HFFc6 (cell line): ENCODE results near the gene SLC6A1. TPM values are rescaled to one million over a fixed set of nuclear protein-coding genes. Genes with fewer than 3 reads are reported as not detected.
"Not testable (repeated sequence)": the region's sequence is repeated elsewhere in the genome, so short reads cannot be mapped to it uniquely, and the experiment has no call there.

ENCODE experiments used
- DNase-seq: peaks from one replicate; pipeline ENCODE4 v3.0.0-alpha.2; 2018
- H3K27ac Mint-ChIP-seq: 2 replicates; pipeline ENCODE4 v1.8.0; 2020; ENCODE audit warnings: mild to moderate bottlenecking, mixed read lengths
- H3K27me3 Mint-ChIP-seq: 2 replicates; pipeline ENCODE4 v1.8.0; 2021; ENCODE audit warnings: mild to moderate bottlenecking, moderate library complexity, mixed read lengths; ENCODE audit not compliant: insufficient read depth
- H3K36me3 Mint-ChIP-seq: 2 replicates; pipeline ENCODE4 v1.8.0; 2021; ENCODE audit warnings: low read depth, mixed read lengths
- H3K4me1 Mint-ChIP-seq: 2 replicates; pipeline ENCODE4 v1.8.0; 2020; ENCODE audit warnings: low read depth, mixed read lengths
- H3K4me3 Mint-ChIP-seq: 2 replicates; pipeline ENCODE4 v1.8.0; 2020; ENCODE audit warnings: mild to moderate bottlenecking, moderate library complexity, mixed read lengths
- H3K9me3 Mint-ChIP-seq: 2 replicates; pipeline ENCODE4 v1.8.0; 2020; ENCODE audit warnings: mild to moderate bottlenecking, mixed read lengths
- CTCF ChIP-seq: fragments of 200-600 bp; sonication (generic); IDR thresholded peaks from 2 replicates; pipeline ENCODE4 v1.5.0; 2021; ENCODE audit warnings: antibody characterized with exemption, mild to moderate bottlenecking
- total RNA-seq, 6 experiments: library from RNA; stranded (reverse); fragmentation: NEBNext Ultra II Directional; extraction: Animal tissue kit (Norgen Biotek cat#: 25700); gene quantifications; 2 replicates in 1 of 6; 3 replicates in 5 of 6; pipeline ENCODE4 v1.2.3, GENCODE V29; 2021

Gene SLC6A1
- total RNA-seq, 6 experiments from 2014 or later = not detected

GRCh38 chr3:11056531-11057050 is 64.0 kb downstream of the SLC6A1 start:
- no peaks in the 10 kb centered on the region for H3K4me1 Mint-ChIP-seq

GRCh38 chr3:11057655-11058054 is 65.1 kb downstream of the SLC6A1 start:
- Mint-ChIP-seq H3K4me3 (no peak overlapping the region), H3K4me1 (no peaks in the 10 kb centered on the region), H3K36me3 (no peaks in the 10 kb centered on the region), H3K9me3 (peaks cover 7% of the 10 kb centered on the region; the same call in 1 of the 2 replicates), H3K27me3 (peaks cover 11% of the 10 kb centered on the region), H3K27ac (no peak overlapping the region)
- no peak for DNase-seq
- no peak for TF ChIP-seq CTCF

More at GRCh38 chr3:11056531-11057050, 64.0 kb downstream of the SLC6A1 start:
- no peak for DNase-seq
- no peak for TF ChIP-seq CTCF
- Mint-ChIP-seq H3K4me3 (no peak overlapping the region), H3K27ac (no peak overlapping the region), H3K36me3 (no peaks in the 10 kb centered on the region), H3K27me3 (peaks cover 15% of the 10 kb centered on the region), H3K9me3 (no peaks in the 10 kb centered on the region)

GRCh38 chr3:11059090-11059798 is 66.7 kb downstream of the SLC6A1 start:
- peak; percentile 89 for TF ChIP-seq CTCF
- H3K4me3 Mint-ChIP-seq = no peak overlapping the region
- no peak overlapping the region for H3K27ac Mint-ChIP-seq
- peak; percentile 73 for DNase-seq
- H3K9me3 Mint-ChIP-seq = peaks cover 12% of the 10 kb centered on the region; the same call in 1 of the 2 replicates
- no peaks in the 10 kb centered on the region for H3K4me1 Mint-ChIP-seq
- peaks cover 9% of the 10 kb centered on the region for H3K27me3 Mint-ChIP-seq
- no peaks in the 10 kb centered on the region; the same call in 1 of the 2 replicates for H3K36me3 Mint-ChIP-seq

GRCh38 chr3:11059799-11060115 is 67.2 kb downstream of the SLC6A1 start:
- TF ChIP-seq CTCF = peak; percentile 45
- DNase-seq = no peak

GRCh38 chr3:11060500-11061251 is 68.1 kb downstream of the SLC6A1 start:
- DNase-seq = peak; percentile 13
- H3K4me3 Mint-ChIP-seq = no peak overlapping the region
- H3K27ac Mint-ChIP-seq = no peak overlapping the region

More at GRCh38 chr3:11059799-11060115, 67.2 kb downstream of the SLC6A1 start:
- Mint-ChIP-seq H3K4me1 (no peaks in the 10 kb centered on the region), H3K27ac (no peak overlapping the region), H3K36me3 (peaks cover 5% of the 10 kb centered on the region), H3K27me3 (peaks cover 4% of the 10 kb centered on the region), H3K4me3 (no peak overlapping the region), H3K9me3 (peaks cover 17% of the 10 kb centered on the region)

GRCh38 chr3:11061268-11061871 is 68.8 kb downstream of the SLC6A1 start:
- not testable (repeated sequence) for H3K27ac Mint-ChIP-seq, H3K36me3 Mint-ChIP-seq, H3K4me1 Mint-ChIP-seq, DNase-seq, H3K4me3 Mint-ChIP-seq, H3K27me3 Mint-ChIP-seq
- peaks cover 23% of the 10 kb centered on the region for H3K9me3 Mint-ChIP-seq

More at GRCh38 chr3:11060500-11061251, 68.1 kb downstream of the SLC6A1 start:
- Mint-ChIP-seq H3K4me1 (no peaks in the 10 kb centered on the region), H3K27me3 (peaks cover 4% of the 10 kb centered on the region), H3K36me3 (peaks cover 6% of the 10 kb centered on the region), H3K9me3 (peaks cover 23% of the 10 kb centered on the region)
- peak; percentile 99 for TF ChIP-seq CTCF
